Measurements from ENCODE around the gene TSPAN5.

TSPAN5 gene

GRCh38 chr4:98434816-98435215 lies 223.6 kb downstream of the TSPAN5 start:
- no peak for DNase-seq

- DNase-seq, result no peak
These were observed 224.7 kb downstream of the TSPAN5 start for GRCh38 chr4:98433691-98434090.

- no peak for DNase-seq
These were observed 227.6 kb downstream of the TSPAN5 start for GRCh38 chr4:98430708-98431403.

GRCh38 chr4:98423009-98423408 lies 235.4 kb downstream of the TSPAN5 start:
- DNase-seq, result no peak

GRCh38 chr4:98421111-98421510 lies 237.3 kb downstream of the TSPAN5 start:
- no peak for DNase-seq

All from activated CD4-positive, alpha-beta T cell treated with anti-CD3 and anti-CD28 coated beads for 1 hour (primary cell).